Activated CD4-positive, CD25-positive, alpha-beta regulatory T cell treated with anti-CD3 and anti-CD28 coated beads, Interleukin-2, amount 50 U/mL, for 24 hours (primary cell): Measurements from ENCODE around the gene DHX34.
A peak's percentile ranks its signal among the peaks of the same experiment; 100 is the strongest.
"Not testable (repeated sequence)": the region's sequence is repeated elsewhere in the genome, so short reads cannot be mapped to it uniquely, and the experiment has no call there.

Experiments
- ATAC-seq, 2 donors: fragments of 150-1000 bp; cut with Tn5 transposase; one replicate each; pipeline ENCODE4 v1.10.0; 2021; ENCODE audit warnings: mild to moderate bottlenecking in 1 of 2, moderate library complexity in 1 of 2

Gene DHX34

GRCh38 chr19:47391510-47392223, 42.6 kb downstream of the DHX34 start:
- ATAC-seq, result peak; percentile 56 to 73

- ATAC-seq, result no peak
Observed at GRCh38 chr19:47398707-47399597, 49.8 kb downstream of the DHX34 start.

- ATAC-seq, result no peak
Observed at GRCh38 chr19:47402504-47402903, 53.4 kb downstream of the DHX34 start.

- no peak for ATAC-seq
Observed at GRCh38 chr19:47404334-47405196, 55.5 kb downstream of the DHX34 start.

GRCh38 chr19:47405197-47405550, 56.1 kb downstream of the DHX34 start:
- ATAC-seq, result no peak

GRCh38 chr19:47405854-47406417, 56.8 kb downstream of the DHX34 start:
- no peak for ATAC-seq

- no peak for ATAC-seq
Observed at GRCh38 chr19:47406711-47407416, 57.7 kb downstream of the DHX34 start.

GRCh38 chr19:47407417-47407774, 58.3 kb downstream of the DHX34 start:
- no peak for ATAC-seq

- ATAC-seq, result no peak
Observed at GRCh38 chr19:47408156-47408938, 59.2 kb downstream of the DHX34 start.

GRCh38 chr19:47411101-47411500, 62.0 kb downstream of the DHX34 start:
- no peak for ATAC-seq

- ATAC-seq, result not testable (repeated sequence)
Observed at GRCh38 chr19:47411696-47412095, 62.6 kb downstream of the DHX34 start.

- no peak for ATAC-seq
Observed at GRCh38 chr19:47413941-47414340, 64.8 kb downstream of the DHX34 start.

GRCh38 chr19:47414469-47414868, 65.4 kb downstream of the DHX34 start:
- ATAC-seq, result no peak

GRCh38 chr19:47415953-47416642, 67.0 kb downstream of the DHX34 start:
- ATAC-seq, result no peak

- ATAC-seq, result peak in 1 of 2 donors; percentile 3
Observed at GRCh38 chr19:47416643-47416985, 67.5 kb downstream of the DHX34 start.

GRCh38 chr19:47417107-47417745, 68.1 kb downstream of the DHX34 start:
- peak in 1 of 2 donors; percentile 9 for ATAC-seq

GRCh38 chr19:47417746-47418691, 68.9 kb downstream of the DHX34 start:
- ATAC-seq, result peak in 1 of 2 donors; percentile 39

GRCh38 chr19:47418692-47419029, 69.5 kb downstream of the DHX34 start:
- ATAC-seq, result no peak
